Stimulated activated CD4-positive, alpha-beta T cell treated with anti-CD3 and anti-CD28 coated beads, Interleukin-4, amount 100 ng/mL, for 1 hour (primary cell): ENCODE results near the gene TYRO3.

Source experiments
- DNase-seq: peaks from one replicate; pipeline ENCODE4 v3.0.0-alpha.2; 2020

Gene TYRO3

DNA sequence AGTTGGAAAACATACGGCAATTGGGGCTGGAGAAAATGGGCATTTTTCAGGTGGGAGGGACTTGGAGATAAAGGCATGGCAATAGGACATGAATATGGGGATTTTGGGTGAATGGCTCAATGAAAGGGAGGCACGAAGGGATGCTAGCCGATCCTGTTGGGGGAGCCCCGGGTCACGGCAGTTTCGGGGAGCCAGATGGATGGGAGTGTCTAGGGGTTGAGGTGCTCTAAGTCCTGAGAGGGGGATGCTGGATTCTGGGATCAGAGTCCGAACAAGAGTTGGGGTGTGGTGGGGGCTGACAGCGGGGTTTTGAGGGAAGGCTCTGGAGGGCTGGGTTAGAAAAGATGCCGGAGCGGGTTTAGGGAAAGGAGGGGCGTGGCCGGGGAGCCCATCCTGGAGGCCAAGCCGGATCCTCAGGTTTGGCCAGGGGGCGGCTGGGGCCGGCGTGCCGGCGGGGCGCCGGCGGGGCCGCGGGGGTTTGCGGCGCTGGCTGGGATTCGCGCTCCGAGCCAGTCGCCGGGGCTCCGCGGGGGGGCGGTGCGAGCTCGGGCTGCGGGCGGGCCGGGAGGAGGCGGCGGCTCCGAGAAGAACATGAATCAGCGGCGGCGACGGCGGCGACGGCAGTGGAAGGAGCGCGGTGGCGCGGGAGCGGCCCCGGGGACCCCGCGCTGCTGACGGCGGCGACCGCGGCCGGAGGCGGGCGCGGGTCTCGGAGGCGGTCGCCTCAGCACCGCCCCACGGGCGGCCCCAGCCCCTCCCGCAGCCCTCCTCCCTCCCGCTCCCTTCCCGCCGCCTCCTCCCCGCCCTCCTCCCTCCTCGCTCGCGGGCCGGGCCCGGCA, at the start of gene TYRO3:
TSS of gene TYRO3 (plus strand) at position 813 of the 839 bp plus-strand sequence. CDS start 46 bp downstream, outside the sequence.
- DNase-seq = peak; percentile 80

DNA sequence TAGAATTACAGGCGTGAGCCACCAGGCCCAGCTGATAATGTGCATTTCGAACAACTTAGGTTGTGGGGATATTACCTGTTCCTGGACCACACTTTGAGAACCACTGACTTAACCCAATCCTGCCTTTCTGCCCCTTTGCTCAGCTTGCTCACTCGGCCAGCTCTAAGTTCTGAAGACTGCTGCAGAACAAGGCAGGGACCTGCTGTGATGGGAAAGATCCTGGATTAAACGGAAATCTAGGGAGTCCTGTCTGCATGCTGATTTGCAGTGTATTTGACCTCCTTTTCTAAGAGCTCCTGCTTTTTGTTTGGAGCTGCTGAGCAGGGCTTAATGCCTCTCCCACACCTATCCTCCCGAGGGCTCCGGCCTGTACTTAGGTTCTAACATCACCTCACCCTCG, 48.3 kb upstream of the TYRO3 start:
- DNase-seq = no peak

GRCh38 chr15:41511331-41511898, 47.6 kb upstream of the TYRO3 start:
- DNase-seq = no peak

DNA sequence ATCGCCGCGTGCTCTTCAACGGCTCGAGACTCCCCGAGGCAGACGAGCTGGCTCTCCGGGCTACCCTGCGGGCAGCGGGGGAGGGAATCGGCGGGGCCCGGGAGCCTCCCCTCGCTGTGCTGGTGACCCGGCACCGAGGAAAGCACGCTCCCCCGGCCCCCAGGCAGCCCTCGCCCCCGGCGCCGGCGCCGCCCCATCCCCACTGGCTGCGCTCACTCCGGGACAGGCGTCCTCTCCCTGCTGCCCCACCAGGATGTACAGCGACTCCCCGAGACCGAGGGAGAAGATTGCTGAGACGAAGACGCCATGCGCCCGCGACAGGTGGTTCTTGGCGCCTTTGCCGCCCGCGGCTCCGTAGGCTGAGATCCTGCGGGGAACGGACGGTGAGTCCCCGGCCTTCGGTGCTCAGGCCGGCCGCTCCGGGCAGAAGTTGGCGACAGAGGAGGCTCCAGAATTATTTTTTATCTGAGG, 47.1 kb upstream of the TYRO3 start:
- DNase-seq = peak; percentile 29

DNA sequence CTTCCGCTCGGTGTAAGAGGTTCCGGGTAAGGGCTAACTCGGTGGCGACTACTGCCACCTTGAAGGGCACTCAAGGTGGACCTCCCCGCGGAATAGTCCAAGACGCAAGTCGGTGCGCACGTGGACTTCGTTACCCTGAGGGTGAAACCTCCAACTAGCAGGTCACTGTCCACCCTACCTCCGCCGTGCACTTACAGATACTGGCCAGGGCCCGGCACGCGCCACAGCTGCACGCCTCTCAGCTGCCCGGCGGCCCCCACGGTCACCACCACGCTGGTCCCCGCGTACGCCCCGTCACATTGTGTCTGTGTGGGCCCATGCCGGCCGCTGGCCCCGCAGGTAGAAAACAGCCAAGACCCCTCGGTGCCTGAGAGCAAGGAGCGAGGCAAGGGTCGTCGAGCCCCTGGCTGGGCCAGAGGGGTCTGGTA, 46.5 kb upstream of the TYRO3 start:
- no peak for DNase-seq

DNA sequence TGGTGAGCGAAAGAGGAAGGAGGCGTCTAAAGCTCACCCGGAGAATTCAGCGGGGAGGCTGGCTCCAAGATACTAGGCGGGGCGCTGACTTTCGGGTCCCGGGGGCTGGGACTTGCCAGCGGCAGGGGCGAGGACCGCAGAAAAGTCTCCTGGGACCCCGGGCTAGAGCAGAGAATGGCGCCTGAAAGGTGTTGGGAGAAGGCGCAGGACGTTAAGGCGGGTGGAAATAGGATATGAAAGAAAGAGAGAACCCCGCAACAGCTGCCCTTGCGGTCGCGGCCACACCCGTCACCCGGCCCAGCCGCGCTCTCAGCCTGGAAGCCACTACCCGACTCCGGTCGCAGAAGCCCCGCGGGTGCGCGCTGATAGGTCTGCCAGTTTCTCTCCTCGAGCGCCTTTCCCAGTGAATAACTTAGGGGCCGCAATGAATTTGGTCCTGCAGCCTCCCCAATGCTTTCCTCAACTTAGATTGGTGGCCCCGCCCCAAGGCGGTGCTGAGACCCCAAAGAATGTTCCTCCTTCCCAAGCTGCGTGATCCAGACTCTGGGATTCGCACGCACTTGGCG, 46.0 kb upstream of the TYRO3 start:
- DNase-seq = no peak

DNA sequence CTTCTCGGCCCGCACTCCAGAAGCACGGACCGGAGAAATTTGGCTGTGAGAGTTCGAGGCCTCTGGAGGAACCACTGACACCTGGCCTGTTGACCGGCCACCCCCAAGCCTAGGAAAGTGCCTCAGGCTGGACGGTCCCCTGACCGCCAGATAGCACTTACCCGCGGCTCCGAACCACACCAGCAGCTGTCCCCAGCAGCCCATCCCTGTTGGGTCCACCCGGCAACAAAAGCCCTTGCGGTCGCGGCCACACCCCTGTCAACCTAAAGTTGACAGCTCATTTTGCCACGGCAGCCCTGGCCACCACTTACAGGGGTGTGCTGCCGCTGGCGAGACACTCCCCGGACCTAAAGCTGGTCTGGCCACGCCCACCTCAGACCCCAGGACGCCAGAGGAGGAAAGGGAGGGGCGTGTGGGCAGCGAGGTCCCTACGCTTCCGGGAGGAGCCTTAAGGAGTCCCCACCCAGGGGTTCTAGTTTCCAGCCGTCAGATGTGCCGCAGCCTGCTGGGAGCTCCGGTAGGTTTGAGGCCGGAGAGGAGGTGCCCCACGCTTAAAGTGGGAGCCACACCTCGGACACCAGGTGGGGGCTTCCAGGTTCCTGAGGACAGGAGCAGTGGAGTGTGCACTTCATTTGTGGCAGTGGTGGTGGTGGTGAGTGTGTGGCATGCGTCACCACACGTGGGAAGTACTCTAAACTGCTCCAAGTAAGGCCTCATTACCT, 45.3 kb upstream of the TYRO3 start, which contains the start of gene LTK:
TSS of gene LTK (minus strand) at position 322 of the 722 bp plus-strand sequence. CDS start at position 204, 118 bp downstream.
- no peak for DNase-seq

DNA sequence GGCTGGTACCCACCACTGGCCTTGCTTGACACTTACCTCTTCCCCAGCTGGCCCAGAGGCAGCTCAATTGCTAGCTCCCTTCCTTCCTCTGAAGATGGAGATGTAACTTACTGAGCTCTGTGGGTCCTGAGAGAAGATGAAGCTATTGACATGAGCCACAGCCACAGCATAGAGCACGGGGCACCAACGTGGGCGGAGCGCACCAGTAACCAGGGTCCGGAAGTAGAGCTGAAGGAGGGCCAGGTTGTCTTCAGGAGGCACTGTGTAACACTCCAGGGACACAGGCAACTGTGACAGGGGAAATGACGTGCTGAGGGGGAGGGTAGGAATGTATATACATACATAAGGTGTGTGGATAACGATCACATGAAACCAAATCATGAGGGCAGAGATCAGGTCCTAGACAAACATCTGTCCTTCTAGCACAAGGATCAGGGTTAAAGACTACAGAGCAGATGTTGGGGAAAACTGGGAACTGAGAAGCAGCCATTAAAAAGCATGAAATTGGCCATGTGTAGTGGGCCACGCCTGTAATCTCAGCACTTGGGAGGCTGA, 41.0 kb upstream of the TYRO3 start:
- no peak for DNase-seq

DNA sequence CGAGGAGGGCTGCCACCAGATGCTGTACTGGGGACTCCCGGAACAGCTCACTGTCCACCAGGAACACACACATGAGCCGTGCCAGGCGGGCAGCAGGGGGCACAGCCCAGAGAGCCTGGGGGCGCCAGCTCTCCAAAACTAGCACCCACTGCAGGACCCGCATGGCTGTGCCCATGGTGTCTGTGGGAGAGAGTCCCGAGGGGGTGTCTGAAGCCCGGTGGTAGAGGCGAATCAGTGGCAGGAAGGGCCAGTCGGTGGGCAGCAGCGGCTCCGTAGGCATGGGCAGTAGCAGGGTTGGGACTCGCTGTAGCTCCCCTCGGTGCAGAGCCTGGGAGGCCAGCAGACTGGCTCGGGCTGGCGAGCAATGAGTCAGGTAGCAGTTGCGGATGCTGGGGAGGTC, 38.4 kb upstream of the TYRO3 start:
- DNase-seq = no peak

GRCh38 chr15:41521614-41522013, 37.4 kb upstream of the TYRO3 start:
- DNase-seq = no peak

GRCh38 chr15:41523097-41523496, 35.9 kb upstream of the TYRO3 start:
- no peak for DNase-seq

GRCh38 chr15:41530363-41530956, 28.6 kb upstream of the TYRO3 start:
- DNase-seq = no peak

- DNase-seq = no peak
Observed at GRCh38 chr15:41535544-41535943, 23.5 kb upstream of the TYRO3 start.

DNA sequence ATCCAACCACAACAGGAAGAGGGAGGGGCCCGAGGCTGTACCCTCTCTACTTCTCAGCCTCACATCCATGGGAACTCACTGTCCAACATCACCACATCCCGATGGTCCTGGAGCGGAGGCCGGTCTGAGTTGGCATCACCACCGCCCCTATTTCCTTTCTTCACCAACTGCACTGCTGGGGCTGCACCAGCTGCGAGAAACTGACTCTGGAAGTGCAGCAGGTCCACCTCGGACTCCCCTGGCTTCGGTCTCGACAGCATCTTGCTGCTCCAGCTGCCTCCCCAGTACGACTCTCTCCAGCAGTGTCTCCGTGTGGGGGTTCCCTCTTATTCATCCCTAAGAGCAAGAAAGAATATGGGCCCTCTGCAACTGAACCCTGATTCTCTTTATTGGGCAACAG, 22.1 kb upstream of the TYRO3 start:
- DNase-seq = no peak

DNA sequence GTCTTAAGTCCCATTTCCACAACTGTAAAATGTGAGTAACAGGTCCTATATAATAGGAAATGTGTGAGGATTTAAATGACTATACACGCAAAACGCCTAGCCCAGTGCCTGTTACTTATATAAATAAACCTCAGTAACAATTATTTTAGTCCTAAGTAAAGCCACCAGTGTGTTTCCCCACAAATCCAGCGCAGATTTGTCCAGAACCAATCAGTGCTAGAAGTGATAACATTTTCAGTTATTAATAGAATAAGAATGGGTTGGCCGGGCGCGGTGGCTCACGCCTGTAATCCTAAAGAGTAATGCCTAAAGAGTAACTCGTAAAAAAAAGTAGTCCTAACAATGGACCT, 15.5 kb upstream of the TYRO3 start:
- no peak for DNase-seq

DNA sequence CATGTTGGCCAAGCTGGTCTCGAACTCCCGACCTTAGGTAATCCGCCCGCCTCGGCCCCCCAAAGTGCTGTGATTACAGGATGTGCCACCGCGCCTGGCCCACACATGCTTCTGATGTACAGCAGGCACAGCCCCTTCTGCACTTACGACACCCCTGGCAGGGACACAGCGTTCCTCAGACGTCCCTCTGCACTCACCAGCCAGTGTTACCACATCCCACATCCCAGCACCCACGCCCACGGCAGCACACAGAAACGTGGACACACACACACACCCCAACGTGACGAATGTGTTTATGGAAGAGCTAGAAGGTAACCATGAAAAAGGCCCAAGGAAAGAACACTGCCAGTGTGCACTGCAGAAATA, 14.4 kb upstream of the TYRO3 start:
- no peak for DNase-seq

DNA sequence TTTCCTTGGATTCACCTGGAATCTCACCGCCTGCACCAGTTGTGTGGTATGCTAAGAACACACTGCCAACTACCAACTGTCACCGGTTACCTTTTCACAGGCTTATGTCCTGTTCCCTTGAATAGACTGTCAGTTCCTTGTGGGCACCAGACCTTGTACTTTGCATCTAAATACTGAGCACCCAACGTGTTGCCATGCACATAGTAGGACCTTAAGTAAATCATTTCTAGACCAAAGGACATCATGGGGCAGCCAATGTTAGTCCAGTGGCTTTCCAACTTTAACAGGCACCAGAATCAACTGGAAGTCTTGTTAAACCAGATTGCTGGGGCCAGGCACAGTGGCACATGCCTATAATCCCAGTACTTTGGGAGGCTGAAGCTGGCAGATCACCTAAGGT, 13.8 kb upstream of the TYRO3 start:
- DNase-seq = no peak

- DNase-seq = no peak
Observed at GRCh38 chr15:41546851-41547786, 11.9 kb upstream of the TYRO3 start.

GRCh38 chr15:41550066-41550775, 8.8 kb upstream of the TYRO3 start:
- no peak for DNase-seq

DNA sequence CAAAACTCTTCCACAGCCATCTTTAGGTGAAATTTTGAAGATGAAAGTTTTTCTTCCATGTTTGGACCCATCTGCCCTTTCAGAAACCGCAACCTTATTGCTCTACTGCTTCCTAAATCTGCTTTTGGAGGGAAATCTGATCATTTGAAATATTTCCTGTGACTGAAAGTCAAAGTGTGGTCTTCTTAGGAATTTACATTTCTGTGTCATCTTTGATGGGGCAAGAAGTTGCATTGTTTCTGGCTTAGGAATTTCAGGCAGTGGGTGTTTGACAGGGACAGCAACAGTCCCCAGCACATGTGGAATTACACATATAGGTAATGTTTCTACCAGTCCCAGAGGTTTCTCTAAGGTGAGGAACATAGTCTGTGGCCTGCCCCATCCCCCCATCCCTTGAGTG, 5.3 kb upstream of the TYRO3 start:
- no peak for DNase-seq

DNA sequence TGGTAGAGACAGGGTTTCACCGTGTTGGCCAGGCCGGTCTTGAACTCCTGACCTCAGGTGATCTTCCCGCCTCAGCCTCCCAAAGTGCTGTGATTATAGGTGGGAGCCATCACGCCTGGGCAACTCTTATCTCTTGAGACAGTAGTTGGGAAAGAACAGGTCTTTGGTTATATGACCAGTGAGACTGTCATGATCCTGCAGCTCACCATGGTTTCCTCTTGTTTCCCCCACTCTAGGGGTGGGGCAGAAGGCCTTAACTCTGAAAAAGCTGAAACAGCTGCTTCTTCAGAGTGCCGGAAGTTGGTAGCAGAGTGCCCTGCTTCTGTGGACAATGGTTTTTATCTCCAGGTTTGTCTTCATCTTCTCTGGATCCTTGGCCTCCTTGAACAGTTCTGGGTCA, 4.7 kb upstream of the TYRO3 start:
- DNase-seq = no peak
